HCT116 (cell line): ENCODE measurements around the gene YBX2. TPM values are rescaled to one million over a fixed set of nuclear protein-coding genes. Genes with fewer than 3 reads are reported as not detected.
A peak's percentile ranks its signal among the peaks of the same experiment; 100 is the strongest.

Experiments
- ATAC-seq: fragments of 200-7000 bp; cut with Tn5 transposase; 2 replicates; pipeline ENCODE4 v1.9.1; 2020; ENCODE audit warnings: mild to moderate bottlenecking, moderate library complexity
- BruUV-seq: library from RNA; stranded (reverse); fragments of 400-500 nt; replicated peaks from 2 replicates; lab custom pipeline; 2021; lab: Mats Ljungman, UMichigan
- CTCF ChIA-PET: fragments of 300-600 bp; sonication (Branson Sonifier 250); formaldehyde crosslinking; loops from one replicate; lab custom pipeline; 2021; ENCODE audit warnings: antibody characterized with exemption; lab: Charles Lee
- POLR2A ChIA-PET: fragments of 300-600, 350-600 bp; sonication (Branson Sonifier 250); formaldehyde crosslinking; loops from one replicate; lab custom pipeline; 2021; ENCODE audit warnings: antibody characterized with exemption; lab: Charles Lee
- RAD21 ChIA-PET, 2 experiments: fragments of 300-600 bp; sonication (Branson Sonifier 250); formaldehyde crosslinking; loops; one replicate each; lab custom pipeline; 2023; ENCODE audit warnings: low total read pairs in 2 of 2; ENCODE audit not compliant: uncharacterized antibody in 2 of 2, unreplicated experiment in 2 of 2, low non-redundant PET in 1 of 2; lab: Charles Lee
- DNase-seq: peaks from one replicate; pipeline ENCODE4 v3.0.0-alpha.2; 2010; ENCODE audit warnings: low read depth, low spot score
- H2AFZ ChIP-seq: fragments of 200-600 bp; shearing (Covaris generic), sonication (generic); 2 replicates; pipeline ENCODE4 v1.6.1; 2017; ENCODE audit warnings: low read depth, mixed run types, mixed read lengths, antibody characterized with exemption, low read length; ENCODE audit not compliant: poor library complexity, severe bottlenecking
- H3K27ac ChIP-seq: 2 replicates; pipeline ENCODE4 v1.5.1; 2012; ENCODE audit warnings: low read depth, low read length
- H3K27me3 ChIP-seq: fragments of 200-600 bp; sonication (generic); 2 replicates; pipeline ENCODE4 v1.6.1; 2016; ENCODE audit warnings: mixed run types, low read length, mixed read lengths; ENCODE audit not compliant: insufficient read depth
- H3K36me3 ChIP-seq, 2 experiments: fragments of 200-500 bp in 1 of 2; fragments of 200-600 bp in 1 of 2; sonication (Bioruptor generic) in 1 of 2; sonication (generic) in 1 of 2; 2 replicates each; pipeline versions ENCODE4 v1.5.1 to v1.6.1; 2014 to 2016; ENCODE audit warnings: low read length in 2 of 2, inconsistent platforms in 1 of 2, mixed read lengths in 1 of 2, mixed run types in 1 of 2; ENCODE audit not compliant: insufficient read depth in 2 of 2, control insufficient read depth in 1 of 2
- H3K4me1 ChIP-seq, 2 experiments: fragments of 200-600 bp in 1 of 2; sonication (generic) in 1 of 2; 2 replicates each; pipeline versions ENCODE4 v1.5.1 to v1.6.1; 2012 to 2017; ENCODE audit warnings: low read length in 2 of 2, inconsistent platforms in 1 of 2, mild to moderate bottlenecking in 1 of 2, mixed read lengths in 1 of 2, mixed run types in 1 of 2, moderate library complexity in 1 of 2; ENCODE audit not compliant: insufficient read depth in 2 of 2, control insufficient read depth in 1 of 2
- H3K4me2 ChIP-seq: fragments of 200-600 bp; sonication (generic); 2 replicates; pipeline ENCODE4 v1.6.1; 2017; ENCODE audit warnings: mixed run types, low read length, mixed read lengths
- H3K4me3 ChIP-seq, 2 experiments: fragments of 200-600 bp in 1 of 2; sonication (generic) in 1 of 2; replicated peaks in 1 of 2; 2 replicates each; pipeline ENCODE4 v1.5.1; 2011 to 2016; ENCODE audit warnings: low read length in 2 of 2, control low read depth in 1 of 2, low read depth in 1 of 2, mild to moderate bottlenecking in 1 of 2, mixed read lengths in 1 of 2, mixed run types in 1 of 2
- H3K79me2 ChIP-seq: fragments of 200-600 bp; sonication (generic); 2 replicates; pipeline ENCODE4 v1.6.1; 2017; ENCODE audit warnings: mild to moderate bottlenecking, mixed run types, low read length, moderate library complexity, mixed read lengths; ENCODE audit not compliant: insufficient read depth
- H3K9ac ChIP-seq: fragments of 200-600 bp; sonication (generic); 2 replicates; pipeline ENCODE4 v1.6.1; 2016; ENCODE audit warnings: low read length, mixed read lengths
- H3K9me2 ChIP-seq: fragments of 200-600 bp; sonication (generic), shearing (Covaris generic); 2 replicates; pipeline ENCODE4 v1.6.1; 2017; ENCODE audit warnings: mixed run types, mild to moderate bottlenecking, moderate library complexity; ENCODE audit not compliant: insufficient read depth
- H3K9me3 ChIP-seq, 2 experiments: fragments of 200-500 bp in 1 of 2; fragments of 200-600 bp in 1 of 2; sonication (Bioruptor generic) in 1 of 2; sonication (generic) in 1 of 2; 2 replicates each; pipeline ENCODE4 v1.6.1; 2014 to 2017; ENCODE audit warnings: low read length in 2 of 2, mixed read lengths in 2 of 2, inconsistent platforms in 1 of 2, low read depth in 1 of 2, mild to moderate bottlenecking in 1 of 2, mixed run types in 1 of 2, moderate library complexity in 1 of 2; ENCODE audit not compliant: control insufficient read depth in 1 of 2, insufficient read depth in 1 of 2
- H4K20me1 ChIP-seq: fragments of 200-600 bp; sonication (generic), shearing (Covaris generic); 2 replicates; pipeline ENCODE4 v1.6.1; 2017; ENCODE audit warnings: mixed run types, mild to moderate bottlenecking, moderate library complexity; ENCODE audit not compliant: insufficient read depth
- CBX3 ChIP-seq: IDR thresholded peaks from 2 replicates; pipeline ENCODE4 v1.6.1; 2012; ENCODE audit warnings: low read depth
- CEBPB ChIP-seq: IDR thresholded peaks from 2 replicates; pipeline ENCODE4 v1.6.1; 2012; ENCODE audit warnings: low read depth
- EGR1 ChIP-seq: IDR thresholded peaks from 2 replicates; pipeline ENCODE4 v1.6.1; 2012; ENCODE audit warnings: low read depth
- EZH2 ChIP-seq: fragments of 200-600 bp; sonication (generic); IDR thresholded peaks from 2 replicates; pipeline ENCODE4 v1.6.1; 2017; ENCODE audit warnings: antibody characterized with exemption, mixed run types
- EZH2phosphoT487 ChIP-seq: fragments of 200-600 bp; IDR thresholded peaks from 2 replicates; pipeline ENCODE4 v1.6.1; 2018; ENCODE audit warnings: antibody characterized with exemption, borderline replicate concordance
- FOSL1 ChIP-seq: IDR thresholded peaks from 2 replicates; pipeline ENCODE4 v1.6.1; 2012; ENCODE audit warnings: low read depth
- JUND ChIP-seq: IDR thresholded peaks from 2 replicates; pipeline ENCODE4 v1.6.1; 2012
- MAX ChIP-seq: IDR thresholded peaks from 2 replicates; pipeline ENCODE4 v1.6.1; 2012
- POLR2A ChIP-seq: IDR thresholded peaks from 2 replicates; pipeline ENCODE4 v1.7.0; 2011; ENCODE audit warnings: borderline replicate concordance; ENCODE audit not compliant: insufficient read depth, insufficient read length; ENCODE audit errors: extremely low read depth
- POLR2AphosphoS5 ChIP-seq: IDR thresholded peaks from 2 replicates; pipeline ENCODE4 v1.6.1; 2011; ENCODE audit warnings: mild to moderate bottlenecking, low read depth, low read length, moderate library complexity
- RAD21 ChIP-seq: IDR thresholded peaks from 2 replicates; pipeline ENCODE4 v1.6.1; 2012; ENCODE audit warnings: low read depth, mild to moderate bottlenecking
- SIN3A ChIP-seq: IDR thresholded peaks from 2 replicates; pipeline ENCODE4 v1.6.1; 2012; ENCODE audit warnings: low read depth
- SRF ChIP-seq: IDR thresholded peaks from 2 replicates; pipeline ENCODE4 v1.6.1; 2012; ENCODE audit warnings: low read depth
- YY1 ChIP-seq: IDR thresholded peaks from 2 replicates; pipeline ENCODE4 v1.6.1; 2011; ENCODE audit warnings: low read length, low read depth, moderate library complexity, mild to moderate bottlenecking; ENCODE audit not compliant: insufficient replicate concordance; ENCODE audit errors: extremely low read depth
- ZBTB33 ChIP-seq: IDR thresholded peaks from 2 replicates; pipeline ENCODE4 v1.6.1; 2011; ENCODE audit warnings: mild to moderate bottlenecking, low read length, moderate library complexity; ENCODE audit not compliant: insufficient replicate concordance; ENCODE audit errors: extremely low read depth
- ZFX ChIP-seq: fragments of 450-650 bp; IDR thresholded peaks from 2 replicates; pipeline ENCODE4 v1.6.1; 2017
- ZNF274 ChIP-seq: fragments of 200-500 bp; sonication (Bioruptor generic); IDR thresholded peaks from 2 replicates; pipeline ENCODE4 v1.6.1; 2014; ENCODE audit warnings: mild to moderate bottlenecking, low read depth, low read length, inconsistent platforms
- intact Hi-C: fragments of 100-400 bp; cut with micrococcal nuclease; formaldehyde crosslinking; loops from 2 replicates; pipeline ENCODE4 v1.10.0; 2022
- total RNA-seq: library from RNA; stranded (reverse); gene quantifications from one replicate; pipeline ENCODE4 v1.2.1, GENCODE V29; 2021; ENCODE audit not compliant: unreplicated experiment
- TF ChIP-seq, protein P1 (sequence below), 3 experiments: fragments of 200-600 bp in 1 of 3; sonication (generic) in 1 of 3; IDR thresholded peaks in 2 of 3; conservative IDR thresholded peaks in 1 of 3; 2 replicates each; pipeline ENCODE4 v1.5.1; 2012 to 2017; ENCODE audit warnings: low read depth in 2 of 3, low read length in 2 of 3, antibody characterized with exemption in 1 of 3, borderline replicate concordance in 1 of 3, control low read depth in 1 of 3, mild to moderate bottlenecking in 1 of 3, mixed read lengths in 1 of 3, mixed run types in 1 of 3, moderate library complexity in 1 of 3; ENCODE audit not compliant: insufficient read depth in 1 of 3

The YBX2 gene
- total RNA-seq, 1 experiment from 2014 or later = 2.3 TPM

- peak; percentile 93 for TF ChIP-seq MAX
- TF ChIP-seq EGR1 = 0 out of 2 replicates have a peak, but pooled peaks have one; percentile 60
- TF ChIP-seq POLR2AphosphoS5 = peak; percentile 90
- peak; percentile 76 for TF ChIP-seq JUND
- TF ChIP-seq CEBPB = no peak
Measured at GRCh38 chr17:7242717-7243452, 51.6 kb downstream of the YBX2 start (continued).

GRCh38 chr17:7241783-7242716 lies 52.4 kb downstream of the YBX2 start, which contains the start of gene GABARAP:
TSS of gene GABARAP (minus strand) at chr17:7242449. CDS start at chr17:7242330, 119 bp downstream.
- H3K27me3 ChIP-seq = no peaks in the 10 kb centered on the region
- H3K27ac ChIP-seq = peak within 1 kb of the TSS; percentile 92
- peaks cover 49% of the 10 kb centered on the region for H3K79me2 ChIP-seq
- intact Hi-C loops = no loop called here
- RAD21 ChIA-PET = interaction anchor here (0.6 to 1.3 kb wide), 2 partner anchors 21 kb away, joined by 3 to 5 read pairs; no protein-coding TSS in a partner anchor
- H3K36me3 ChIP-seq = peaks cover 19 to 37% of the 10 kb centered on the region in 2 experiments; a peak in 3 of 4 replicates
- H3K9me3 ChIP-seq = no peaks in the 10 kb centered on the region
- no peaks in the 10 kb centered on the region for H4K20me1 ChIP-seq
- CTCF ChIA-PET = interaction anchor here (0.7 to 1.6 kb wide), 3 partner anchors 9 to 196 kb away, joined by 3 to 5 read pairs (median 4); partner anchors contain the start of gene CTDNEP1
- BruUV-seq = no TSS peak
- POLR2A ChIA-PET = interaction anchor here (1.0 to 2.9 kb wide), 10 partner anchors 8 to 87 kb away, joined by 3 to 13 read pairs (median 4); partner anchors contain the start of genes ACADVL, CTDNEP1, DLG4 and DVL2
- H3K9me2 ChIP-seq = no peaks in the 10 kb centered on the region
- peak within 1 kb of the TSS; percentile 85 for H3K9ac ChIP-seq
- peak within 1 kb of the TSS; percentile 93 to 97 for H3K4me3 ChIP-seq
- peaks cover 22 to 42% of the 10 kb centered on the region in 2 experiments for H3K4me1 ChIP-seq
- H3K4me2 ChIP-seq = peak within 1 kb of the TSS; percentile 79
- no peak within 1 kb of the TSS for H2AFZ ChIP-seq
- ATAC-seq (peak; percentile 48), DNase-seq (peak; percentile 83)
- TF ChIP-seq JUND (no peak), ZFX (peak; percentile 55), RAD21 (no peak), ZNF274 (no peak), SRF (no peak), CBX3 (no peak), FOSL1 (no peak), EZH2 (no peak), SIN3A (no peak), EZH2phosphoT487 (no peak), YY1 (no peak), MAX (0 out of 2 replicates have a peak, but pooled peaks have one; percentile 30), ZBTB33 (no peak), POLR2A (peak; percentile 30), POLR2AphosphoS5 (no peak; the same call in none of the 2 replicates), EGR1 (peak; percentile 71)
- TF ChIP-seq, protein P1, sequence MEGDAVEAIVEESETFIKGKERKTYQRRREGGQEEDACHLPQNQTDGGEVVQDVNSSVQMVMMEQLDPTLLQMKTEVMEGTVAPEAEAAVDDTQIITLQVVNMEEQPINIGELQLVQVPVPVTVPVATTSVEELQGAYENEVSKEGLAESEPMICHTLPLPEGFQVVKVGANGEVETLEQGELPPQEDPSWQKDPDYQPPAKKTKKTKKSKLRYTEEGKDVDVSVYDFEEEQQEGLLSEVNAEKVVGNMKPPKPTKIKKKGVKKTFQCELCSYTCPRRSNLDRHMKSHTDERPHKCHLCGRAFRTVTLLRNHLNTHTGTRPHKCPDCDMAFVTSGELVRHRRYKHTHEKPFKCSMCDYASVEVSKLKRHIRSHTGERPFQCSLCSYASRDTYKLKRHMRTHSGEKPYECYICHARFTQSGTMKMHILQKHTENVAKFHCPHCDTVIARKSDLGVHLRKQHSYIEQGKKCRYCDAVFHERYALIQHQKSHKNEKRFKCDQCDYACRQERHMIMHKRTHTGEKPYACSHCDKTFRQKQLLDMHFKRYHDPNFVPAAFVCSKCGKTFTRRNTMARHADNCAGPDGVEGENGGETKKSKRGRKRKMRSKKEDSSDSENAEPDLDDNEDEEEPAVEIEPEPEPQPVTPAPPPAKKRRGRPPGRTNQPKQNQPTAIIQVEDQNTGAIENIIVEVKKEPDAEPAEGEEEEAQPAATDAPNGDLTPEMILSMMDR (IDR thresholded peaks at IDR 0.05 in 2 of 3, conservative IDR thresholded peaks at IDR 0.05 in 1 of 3; ENCODE audit: borderline replicate concordance in 1 of 3, insufficient read depth in 1 of 3, low read depth in 2 of 3, low read length in 2 of 3) = no peak
